Sciatic nerve (tissue), 2 donors: ENCODE data around the gene TBC1D1. TPM values are rescaled to one million over a fixed set of nuclear protein-coding genes. Genes with fewer than 3 reads are reported as not detected.

Experiments
- ATAC-seq: fragments of 200-7000 bp; cut with Tn5 transposase; one replicate; pipeline ENCODE4 v1.9.1; 2020; ENCODE audit warnings: mild to moderate bottlenecking, moderate library complexity
- DNase-seq: peaks from one replicate; pipeline ENCODE4 v3.0.0-alpha.2; 2020; ENCODE audit warnings: low spot score
- intact Hi-C: fragments of 100-400 bp; cut with DNase I; formaldehyde crosslinking; loops from one replicate; pipeline ENCODE4 v1.14.2; 2022
- total RNA-seq: library from RNA; stranded (reverse); fragmentation: NEBNext Ultra II Directional; extraction: Animal tissue kit (Norgen Biotek cat#: 25700); gene quantifications from one replicate; pipeline ENCODE4 v1.2.1, GENCODE V29; 2021
- donor health status: DM: no; HTN: no; CAD: no.
- donor health status: DM: no; HTN: no; CAD: no.

The TBC1D1 gene
- total RNA-seq, 1 donor from 2014 or later: 48.0 TPM

GRCh38 chr4:38125816-38126215 lies 234.9 kb downstream of the TBC1D1 start:
- intact Hi-C loops: no loop called here
- no peak for DNase-seq
- ATAC-seq: no peak

GRCh38 chr4:38128478-38129459 lies 237.9 kb downstream of the TBC1D1 start:
- intact Hi-C loops: no loop called here
- DNase-seq (no peak), ATAC-seq (no peak)

- ATAC-seq (no peak), DNase-seq (no peak)
- intact Hi-C loops: no loop called here
Observed at GRCh38 chr4:38129460-38130227, 238.8 kb downstream of the TBC1D1 start.

GRCh38 chr4:38130884-38131283 lies 240.0 kb downstream of the TBC1D1 start:
- intact Hi-C loops: no loop called here
- ATAC-seq (no peak), DNase-seq (no peak)

- peak; percentile 22 for ATAC-seq
- DNase-seq: no peak
- intact Hi-C loops: no loop called here
Observed at GRCh38 chr4:38131371-38132091, 240.6 kb downstream of the TBC1D1 start.

- no peak for DNase-seq
- ATAC-seq: peak; percentile 93
- intact Hi-C loops: no loop called here
Observed at GRCh38 chr4:38132107-38132673, 241.3 kb downstream of the TBC1D1 start.

- no peak for ATAC-seq
- DNase-seq: no peak
- intact Hi-C loops: no loop called here
Observed at GRCh38 chr4:38132843-38133662, 242.2 kb downstream of the TBC1D1 start.

- intact Hi-C loops: no loop called here
- ATAC-seq (no peak), DNase-seq (no peak)
Observed at GRCh38 chr4:38133711-38134480, 243.0 kb downstream of the TBC1D1 start.

- no peak for ATAC-seq
- DNase-seq: no peak
- intact Hi-C loops: no loop called here
Observed at GRCh38 chr4:38135201-38135600, 244.3 kb downstream of the TBC1D1 start.

GRCh38 chr4:38136604-38137003 lies 245.7 kb downstream of the TBC1D1 start:
- intact Hi-C loops: no loop called here
- ATAC-seq (no peak), DNase-seq (no peak)

GRCh38 chr4:38137080-38137479 lies 246.2 kb downstream of the TBC1D1 start:
- intact Hi-C loops: no loop called here
- DNase-seq: no peak
- ATAC-seq: no peak

- DNase-seq (no peak), ATAC-seq (no peak)
- intact Hi-C loops: no loop called here
Observed at GRCh38 chr4:38138363-38138762, 247.5 kb downstream of the TBC1D1 start.

- ATAC-seq (no peak), DNase-seq (no peak)
- intact Hi-C loops: no loop called here
Observed at GRCh38 chr4:38139187-38139586, 248.3 kb downstream of the TBC1D1 start.

- DNase-seq: no peak
- ATAC-seq: no peak
- intact Hi-C loops: no loop called here
Observed at GRCh38 chr4:38140643-38141203, 249.8 kb downstream of the TBC1D1 start.

GRCh38 chr4:38141808-38142500 lies 251.1 kb downstream of the TBC1D1 start:
- ATAC-seq (no peak), DNase-seq (no peak)
- intact Hi-C loops: no loop called here

- no peak for ATAC-seq
- intact Hi-C loops: no loop called here
- no peak for DNase-seq
Observed at GRCh38 chr4:38144031-38144430, 253.1 kb downstream of the TBC1D1 start.
